ENCODE results near the gene C1QTNF5.

DNA sequence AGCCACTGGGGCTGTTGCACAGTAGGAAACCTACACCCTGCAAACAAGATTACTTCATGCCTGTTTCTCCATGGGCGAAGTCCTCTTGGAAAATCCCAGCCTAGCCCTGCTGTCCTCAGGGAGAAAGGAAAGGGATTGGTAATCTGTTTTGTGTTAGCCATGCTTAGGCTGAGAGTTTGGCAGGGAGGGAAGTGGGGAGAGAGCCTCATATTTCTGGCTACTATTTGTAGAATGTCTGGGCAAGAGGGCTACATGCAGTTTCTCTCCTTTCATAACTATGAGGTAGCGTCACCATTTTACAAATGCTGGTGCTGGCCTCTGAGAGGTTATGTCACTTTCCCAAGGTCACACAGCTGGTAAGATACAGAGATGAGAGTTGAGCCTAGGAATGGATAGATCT lies 6.6 kb upstream of the C1QTNF5 start:
- TF ChIP-seq SP1 (IDR thresholded peaks at IDR 0.05) (no peak), RAD21 (IDR thresholded peaks at IDR 0.05) (no peak), ZBTB33 (IDR thresholded peaks at IDR 0.05) (no peak), TAF1 (conservative IDR thresholded peaks at IDR 0.05) (no peak), JUND (IDR thresholded peaks at IDR 0.05) (no peak), MAX (IDR thresholded peaks at IDR 0.05) (no peak), FOXA1 (IDR thresholded peaks at IDR 0.05) (no peak), YY1 (IDR thresholded peaks at IDR 0.05) (no peak), EGR1 (IDR thresholded peaks at IDR 0.05; ENCODE audit: low read depth in 2 of 2) (no peak), GABPA (IDR thresholded peaks at IDR 0.05 in 1 of 2, conservative IDR thresholded peaks at IDR 0.05 in 1 of 2) (no peak), NR2F2 (IDR thresholded peaks at IDR 0.05) (no peak)
- TF ChIP-seq, protein P1, sequence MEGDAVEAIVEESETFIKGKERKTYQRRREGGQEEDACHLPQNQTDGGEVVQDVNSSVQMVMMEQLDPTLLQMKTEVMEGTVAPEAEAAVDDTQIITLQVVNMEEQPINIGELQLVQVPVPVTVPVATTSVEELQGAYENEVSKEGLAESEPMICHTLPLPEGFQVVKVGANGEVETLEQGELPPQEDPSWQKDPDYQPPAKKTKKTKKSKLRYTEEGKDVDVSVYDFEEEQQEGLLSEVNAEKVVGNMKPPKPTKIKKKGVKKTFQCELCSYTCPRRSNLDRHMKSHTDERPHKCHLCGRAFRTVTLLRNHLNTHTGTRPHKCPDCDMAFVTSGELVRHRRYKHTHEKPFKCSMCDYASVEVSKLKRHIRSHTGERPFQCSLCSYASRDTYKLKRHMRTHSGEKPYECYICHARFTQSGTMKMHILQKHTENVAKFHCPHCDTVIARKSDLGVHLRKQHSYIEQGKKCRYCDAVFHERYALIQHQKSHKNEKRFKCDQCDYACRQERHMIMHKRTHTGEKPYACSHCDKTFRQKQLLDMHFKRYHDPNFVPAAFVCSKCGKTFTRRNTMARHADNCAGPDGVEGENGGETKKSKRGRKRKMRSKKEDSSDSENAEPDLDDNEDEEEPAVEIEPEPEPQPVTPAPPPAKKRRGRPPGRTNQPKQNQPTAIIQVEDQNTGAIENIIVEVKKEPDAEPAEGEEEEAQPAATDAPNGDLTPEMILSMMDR (IDR thresholded peaks at IDR 0.05; ENCODE audit: low read depth, low read length, missing input control), result no peak
- TF ChIP-seq, protein P2, sequence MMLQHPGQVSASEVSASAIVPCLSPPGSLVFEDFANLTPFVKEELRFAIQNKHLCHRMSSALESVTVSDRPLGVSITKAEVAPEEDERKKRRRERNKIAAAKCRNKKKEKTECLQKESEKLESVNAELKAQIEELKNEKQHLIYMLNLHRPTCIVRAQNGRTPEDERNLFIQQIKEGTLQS (IDR thresholded peaks at IDR 0.05), result no peak
- TF ChIP-seq, protein P3, sequence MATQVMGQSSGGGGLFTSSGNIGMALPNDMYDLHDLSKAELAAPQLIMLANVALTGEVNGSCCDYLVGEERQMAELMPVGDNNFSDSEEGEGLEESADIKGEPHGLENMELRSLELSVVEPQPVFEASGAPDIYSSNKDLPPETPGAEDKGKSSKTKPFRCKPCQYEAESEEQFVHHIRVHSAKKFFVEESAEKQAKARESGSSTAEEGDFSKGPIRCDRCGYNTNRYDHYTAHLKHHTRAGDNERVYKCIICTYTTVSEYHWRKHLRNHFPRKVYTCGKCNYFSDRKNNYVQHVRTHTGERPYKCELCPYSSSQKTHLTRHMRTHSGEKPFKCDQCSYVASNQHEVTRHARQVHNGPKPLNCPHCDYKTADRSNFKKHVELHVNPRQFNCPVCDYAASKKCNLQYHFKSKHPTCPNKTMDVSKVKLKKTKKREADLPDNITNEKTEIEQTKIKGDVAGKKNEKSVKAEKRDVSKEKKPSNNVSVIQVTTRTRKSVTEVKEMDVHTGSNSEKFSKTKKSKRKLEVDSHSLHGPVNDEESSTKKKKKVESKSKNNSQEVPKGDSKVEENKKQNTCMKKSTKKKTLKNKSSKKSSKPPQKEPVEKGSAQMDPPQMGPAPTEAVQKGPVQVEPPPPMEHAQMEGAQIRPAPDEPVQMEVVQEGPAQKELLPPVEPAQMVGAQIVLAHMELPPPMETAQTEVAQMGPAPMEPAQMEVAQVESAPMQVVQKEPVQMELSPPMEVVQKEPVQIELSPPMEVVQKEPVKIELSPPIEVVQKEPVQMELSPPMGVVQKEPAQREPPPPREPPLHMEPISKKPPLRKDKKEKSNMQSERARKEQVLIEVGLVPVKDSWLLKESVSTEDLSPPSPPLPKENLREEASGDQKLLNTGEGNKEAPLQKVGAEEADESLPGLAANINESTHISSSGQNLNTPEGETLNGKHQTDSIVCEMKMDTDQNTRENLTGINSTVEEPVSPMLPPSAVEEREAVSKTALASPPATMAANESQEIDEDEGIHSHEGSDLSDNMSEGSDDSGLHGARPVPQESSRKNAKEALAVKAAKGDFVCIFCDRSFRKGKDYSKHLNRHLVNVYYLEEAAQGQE (IDR thresholded peaks at IDR 0.05), result no peak
